Astrocyte of the cerebellum (primary cell): Measurements from ENCODE around the gene RAD51B.

ENCODE experiments used
- DNase-seq: peaks from one replicate; pipeline ENCODE4 v3.0.0-alpha.2; 2011; ENCODE audit warnings: low read depth
- H3K4me3 ChIP-seq: 2 replicates; pipeline ENCODE4 v1.5.1; 2011; ENCODE audit warnings: mild to moderate bottlenecking, low read depth, low read length, moderate library complexity
- CTCF ChIP-seq: IDR thresholded peaks from 2 replicates; pipeline ENCODE4 v1.5.1; 2012; ENCODE audit warnings: low read length, low read depth, moderate library complexity, mild to moderate bottlenecking; ENCODE audit errors: missing control alignments
- in situ Hi-C: cut with HindIII; loops from 2 replicates; pipeline ENCODE4 v1.10.0; 2017; ENCODE audit warnings: low sequenced_read_pairs

The RAD51B gene

GRCh38 chr14:68718023-68718990, 898.7 kb downstream of the RAD51B start:
- no peak for DNase-seq
- in situ Hi-C loops = no loop called here
- TF ChIP-seq CTCF = peak; percentile 21
- no peak overlapping the region for H3K4me3 ChIP-seq

- no peak overlapping the region for H3K4me3 ChIP-seq
- DNase-seq = no peak
- in situ Hi-C loops = no loop called here
- no peak for TF ChIP-seq CTCF
Observed at GRCh38 chr14:68719634-68720384, 900.2 kb downstream of the RAD51B start.

- DNase-seq = no peak
- no peak for TF ChIP-seq CTCF
- in situ Hi-C loops = no loop called here
- no peak overlapping the region for H3K4me3 ChIP-seq
Observed at GRCh38 chr14:68722186-68722585, 902.6 kb downstream of the RAD51B start.

- H3K4me3 ChIP-seq = no peak overlapping the region
- TF ChIP-seq CTCF = no peak
- DNase-seq = no peak
- in situ Hi-C loops = no loop called here
Observed at GRCh38 chr14:68722968-68723566, 903.5 kb downstream of the RAD51B start.

DNA sequence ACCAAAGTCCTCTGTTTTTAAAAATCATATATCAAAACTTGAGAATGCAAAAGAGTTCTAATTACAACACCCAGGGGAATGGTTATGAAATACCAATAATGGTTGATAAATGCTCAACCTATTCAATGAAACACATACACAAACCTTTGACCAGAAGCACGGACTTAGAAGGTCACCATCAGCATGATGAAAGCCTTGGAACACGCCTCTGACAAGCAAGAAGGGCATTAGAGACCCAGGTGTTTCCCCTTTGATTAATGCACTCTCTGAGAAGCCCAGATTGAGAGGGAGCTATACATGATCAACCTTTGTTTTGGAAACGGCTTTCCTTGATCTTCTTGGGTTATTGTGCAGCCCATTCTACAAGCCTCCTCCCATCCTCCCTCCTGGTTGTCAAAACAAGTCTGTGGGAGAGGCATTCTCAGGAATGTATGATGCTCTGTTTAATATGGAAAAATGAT, 904.3 kb downstream of the RAD51B start:
- H3K4me3 ChIP-seq = no peak overlapping the region
- no peak for TF ChIP-seq CTCF
- DNase-seq = no peak
- in situ Hi-C loops = no loop called here

DNA sequence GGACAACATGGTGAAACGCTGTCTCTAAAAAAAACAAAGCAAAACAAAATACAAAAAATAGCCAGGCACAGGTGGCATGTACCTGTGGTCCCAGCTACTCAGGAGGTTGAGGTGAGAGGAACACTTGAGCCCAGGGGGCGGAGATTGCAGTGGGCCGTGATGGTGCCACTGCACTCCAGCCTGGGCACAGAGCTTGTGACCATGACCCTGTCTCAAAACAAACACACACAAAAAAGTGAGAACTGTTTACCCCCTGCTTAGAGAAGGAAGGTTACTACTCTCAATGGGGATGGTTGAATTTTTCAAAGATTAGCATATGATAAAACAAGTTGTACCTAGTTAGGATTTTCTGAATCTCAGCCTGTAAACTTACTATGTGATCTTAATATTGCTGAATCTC, 905.3 kb downstream of the RAD51B start:
- no peak for DNase-seq
- TF ChIP-seq CTCF = no peak
- H3K4me3 ChIP-seq = no peak overlapping the region
- in situ Hi-C loops = no loop called here
